CD4-positive, alpha-beta memory T cell (primary cell): ENCODE data around the gene EPHX1. TPM values are rescaled to one million over a fixed set of nuclear protein-coding genes. Genes with fewer than 3 reads are reported as not detected.

Source experiments
- polyA plus RNA-seq, 2 donors: library from polyadenylated mRNA; unstranded; fragments of 300-500 nt; fragmentation: Illumina TruSeq; gene quantifications; one replicate each; pipeline ENCODE4 v1.2.3, GENCODE V29; 2021
- total RNA-seq, 2 experiments: library from RNA; stranded (reverse); gene quantifications; one replicate each; pipeline ENCODE4 v1.2.3, GENCODE V29; 2021

The EPHX1 gene
- total and polyA plus RNA-seq, 4 experiments from 2014 or later: 0.34 to 3.0 (median 1.3) TPM

Other genes starting within 250 kb of the EPHX1 start
- gene ENAH, start 157.0 kb upstream of the EPHX1 start, total RNA-seq: under 1 TPM in 1 of 2 experiments, not detected in 1; 0.26 TPM
- gene ENAH, start 157.0 kb upstream of the EPHX1 start, polyA plus RNA-seq: not detected
- 100 to 1,000 TPM; 141 to 151 TPM for gene SRP9, start 32.3 kb upstream of the EPHX1 start, total RNA-seq
- gene SRP9, start 32.3 kb upstream of the EPHX1 start, polyA plus RNA-seq: 100 to 1,000 TPM; 290 to 500 TPM
- gene TMEM63A, start 72.3 kb downstream of the EPHX1 start, total RNA-seq: 100 to 1,000 TPM; 476 to 507 TPM
- gene TMEM63A, start 72.3 kb downstream of the EPHX1 start, polyA plus RNA-seq: 10 to 100 TPM; 46.2 to 79.5 TPM
- under 1 TPM; 0.55 to 0.75 TPM for gene LEFTY1, start 79.0 kb downstream of the EPHX1 start, total RNA-seq
- not detected for gene LEFTY1, start 79.0 kb downstream of the EPHX1 start, polyA plus RNA-seq
- 100 to 1,000 TPM; 102 to 116 TPM for gene PYCR2, start 114.1 kb downstream of the EPHX1 start, total RNA-seq
- gene PYCR2, start 114.1 kb downstream of the EPHX1 start, polyA plus RNA-seq: 10 to 100 TPM; 73.6 to 86.6 TPM
- gene LEFTY2, start 131.1 kb downstream of the EPHX1 start, total RNA-seq: not detected
- gene LEFTY2, start 131.1 kb downstream of the EPHX1 start, polyA plus RNA-seq: not detected
- 10 to 100 TPM; 21.1 to 21.2 TPM for gene SDE2, start 189.2 kb downstream of the EPHX1 start, total RNA-seq
- gene SDE2, start 189.2 kb downstream of the EPHX1 start, polyA plus RNA-seq: 10 to 100 TPM; 10.0 to 18.9 TPM